Muscle of leg (tissue), 11 donors: ENCODE measurements around the gene FAM227B. TPM values are rescaled to one million over a fixed set of nuclear protein-coding genes. Genes with fewer than 3 reads are reported as not detected.
A peak's percentile ranks its signal among the peaks of the same experiment; 100 is the strongest.
"Not testable (repeated sequence)": the region's sequence is repeated elsewhere in the genome, so short reads cannot be mapped to it uniquely, and the experiment has no call there.

Source experiments
- DNase-seq: peaks from one replicate; pipeline ENCODE4 v3.0.0; 2013
- H3K27ac ChIP-seq: one replicate; pipeline ENCODE4 v1.5.1; 2013; ENCODE audit warnings: mild to moderate bottlenecking, low read length, control low read depth
- H3K27me3 ChIP-seq: one replicate; pipeline ENCODE4 v1.6.1; 2013; ENCODE audit warnings: low read length; ENCODE audit not compliant: control insufficient read depth, insufficient read depth
- H3K36me3 ChIP-seq: one replicate; pipeline ENCODE4 v1.6.1; 2013; ENCODE audit warnings: low read length; ENCODE audit not compliant: control insufficient read depth, insufficient read depth
- H3K4me1 ChIP-seq: one replicate; pipeline ENCODE4 v1.6.1; 2013; ENCODE audit warnings: low read length; ENCODE audit not compliant: control insufficient read depth, insufficient read depth
- H3K4me3 ChIP-seq: one replicate; pipeline ENCODE4 v1.5.1; 2013; ENCODE audit warnings: low read length, control low read depth
- H3K9me3 ChIP-seq: replicated peaks from 2 replicates; pipeline ENCODE4 v1.6.1; 2013; ENCODE audit warnings: low read depth, low read length; ENCODE audit not compliant: control insufficient read depth
- WGBS: methylation state at CpG from one replicate; pipeline ENCODE4 v1.1.5; 2013; ENCODE audit warnings: missing lambda C conversion rate; ENCODE audit not compliant: insufficient coverage; 5-methylcytosine and 5-hydroxymethylcytosine counted together
- polyA plus RNA-seq, 8 donors: library from polyadenylated mRNA; unstranded; fragments of 120-200 nt; gene quantifications; one replicate each; pipeline versions ENCODE4 v1.2.1 to v1.2.3, GENCODE V29; 2013; ENCODE audit warnings: inconsistent platforms in 1 of 8, low replicate concordance in 1 of 8; ENCODE audit not compliant: insufficient read length in 8 of 8, insufficient read depth in 1 of 8
- total RNA-seq: library from RNA; stranded (reverse); fragments of 120-200 nt; gene quantifications from one replicate; pipeline ENCODE4 v1.2.4, GENCODE V29; 2013

FAM227B gene
- total and polyA plus RNA-seq, 9 donors, result 5.9 to 8.4 (median 7.2) TPM

- Histone ChIP-seq H3K4me3 (no peak overlapping the region), H3K27me3 (no peaks in the 10 kb centered on the region), H3K27ac (no peak overlapping the region), H3K4me1 (no peaks in the 10 kb centered on the region), H3K9me3 (peaks cover 2% of the 10 kb centered on the region), H3K36me3 (no peaks in the 10 kb centered on the region)
- DNase-seq, result no peak
- WGBS, result no CpG with 5 or more reads among the region's 1 CpG
Measured at GRCh38 chr15:49506341-49506740, 114.3 kb downstream of the FAM227B start.

- WGBS, result 56% methylated on average over 1 of the region's 1 CpG
- no peaks in the 10 kb centered on the region for H3K36me3 ChIP-seq
- no peaks in the 10 kb centered on the region for H3K4me1 ChIP-seq
- no peaks in the 10 kb centered on the region for H3K27me3 ChIP-seq
- H3K27ac ChIP-seq, result no peak overlapping the region
- peaks cover 2% of the 10 kb centered on the region for H3K9me3 ChIP-seq
- DNase-seq, result no peak
- H3K4me3 ChIP-seq, result no peak overlapping the region
Measured at GRCh38 chr15:49501586-49501985, 119.0 kb downstream of the FAM227B start.

- no CpG with 5 or more reads among the region's 3 CpGs for WGBS
- Histone ChIP-seq H3K4me3 (no peak overlapping the region), H3K36me3 (no peaks in the 10 kb centered on the region), H3K27me3 (no peaks in the 10 kb centered on the region), H3K27ac (no peak overlapping the region), H3K4me1 (no peaks in the 10 kb centered on the region), H3K9me3 (no peaks in the 10 kb centered on the region)
- peak; percentile 20 for DNase-seq
Measured at GRCh38 chr15:49495993-49496753, 124.4 kb downstream of the FAM227B start.

GRCh38 chr15:49494842-49495241 lies 125.8 kb downstream of the FAM227B start:
- WGBS, result no CpG with 5 or more reads among the region's 1 CpG

GRCh38 chr15:49492830-49493229 lies 127.8 kb downstream of the FAM227B start:
- no peak for DNase-seq
- Histone ChIP-seq H3K27me3 (no peaks in the 10 kb centered on the region), H3K27ac (no peak overlapping the region), H3K36me3 (no peaks in the 10 kb centered on the region), H3K9me3 (no peaks in the 10 kb centered on the region), H3K4me3 (no peak overlapping the region), H3K4me1 (no peaks in the 10 kb centered on the region)
- no CpG with 5 or more reads among the region's 1 CpG for WGBS

More at GRCh38 chr15:49494842-49495241, 125.8 kb downstream of the FAM227B start:
- no peaks in the 10 kb centered on the region for H3K4me1 ChIP-seq
- DNase-seq, result no peak
- no peak overlapping the region for H3K4me3 ChIP-seq
- no peak overlapping the region for H3K27ac ChIP-seq
- H3K36me3 ChIP-seq, result no peaks in the 10 kb centered on the region
- no peaks in the 10 kb centered on the region for H3K27me3 ChIP-seq
- H3K9me3 ChIP-seq, result no peaks in the 10 kb centered on the region

- Histone ChIP-seq H3K27me3 (no peaks in the 10 kb centered on the region), H3K36me3 (no peaks in the 10 kb centered on the region), H3K27ac (no peak overlapping the region), H3K4me1 (no peaks in the 10 kb centered on the region), H3K4me3 (no peak overlapping the region), H3K9me3 (no peaks in the 10 kb centered on the region)
- WGBS, result no CpG with 5 or more reads among the region's 2 CpGs
- no peak for DNase-seq
Measured at GRCh38 chr15:49492151-49492550, 128.5 kb downstream of the FAM227B start.

- no peak for DNase-seq
- no CpG with 5 or more reads among the region's 1 CpG for WGBS
- no peaks in the 10 kb centered on the region for H3K9me3 ChIP-seq
Measured at GRCh38 chr15:49490966-49491365, 129.7 kb downstream of the FAM227B start.

GRCh38 chr15:49485401-49485800 lies 135.2 kb downstream of the FAM227B start:
- no CpG with 5 or more reads among the region's 1 CpG for WGBS
- peak; percentile 85 for DNase-seq
- H3K27me3 ChIP-seq, H3K36me3 ChIP-seq, H3K4me3 ChIP-seq, H3K27ac ChIP-seq, H3K4me1 ChIP-seq, H3K9me3 ChIP-seq: not testable (repeated sequence)

More at GRCh38 chr15:49490966-49491365, 129.7 kb downstream of the FAM227B start:
- Histone ChIP-seq H3K27ac (no peak overlapping the region), H3K27me3 (no peaks in the 10 kb centered on the region), H3K36me3 (no peaks in the 10 kb centered on the region), H3K4me1 (no peaks in the 10 kb centered on the region), H3K4me3 (no peak overlapping the region)

GRCh38 chr15:49478982-49479381 lies 141.6 kb downstream of the FAM227B start:
- H3K36me3 ChIP-seq, H3K27ac ChIP-seq, H3K9me3 ChIP-seq, H3K4me3 ChIP-seq, DNase-seq, H3K4me1 ChIP-seq, H3K27me3 ChIP-seq: not testable (repeated sequence)

- H3K27me3 ChIP-seq, H3K4me3 ChIP-seq, H3K27ac ChIP-seq, H3K36me3 ChIP-seq, H3K4me1 ChIP-seq, DNase-seq, H3K9me3 ChIP-seq: not testable (repeated sequence)
- no CpG with 5 or more reads among the region's 4 CpGs for WGBS
Measured at GRCh38 chr15:49478021-49478420, 142.6 kb downstream of the FAM227B start.

GRCh38 chr15:49473031-49473430 lies 147.6 kb downstream of the FAM227B start:
- H3K4me3 ChIP-seq, result no peak overlapping the region
- no peak overlapping the region for H3K27ac ChIP-seq
- no peak for DNase-seq
- H3K4me1 ChIP-seq, result no peaks in the 10 kb centered on the region
- no peaks in the 10 kb centered on the region for H3K36me3 ChIP-seq
- H3K27me3 ChIP-seq, result no peaks in the 10 kb centered on the region
- H3K9me3 ChIP-seq, result no peaks in the 10 kb centered on the region
- WGBS, result no CpG with 5 or more reads among the region's 1 CpG
